Measurements from ENCODE around the gene ELF5. TPM values are rescaled to one million over a fixed set of nuclear protein-coding genes. Genes with fewer than 3 reads are reported as not detected.

Gene ELF5
- total RNA-seq, 1 donor, result not detected

GRCh38 chr11:34530545-34531234 lies 17.1 kb upstream of the ELF5 start:
- Histone ChIP-seq H3K9me3 (ENCODE audit: low read depth, low read length) (no peaks in the 10 kb centered on the region), H3K27me3 (ENCODE audit: insufficient read depth, low read length) (no peaks in the 10 kb centered on the region), H3K4me1 (ENCODE audit: insufficient read depth, low read length) (no peaks in the 10 kb centered on the region), H3K4me3 (ENCODE audit: low read length) (no peak overlapping the region)

GRCh38 chr11:34529643-34530042 lies 16.0 kb upstream of the ELF5 start:
- Histone ChIP-seq H3K4me1 (ENCODE audit: insufficient read depth, low read length) (no peaks in the 10 kb centered on the region), H3K9me3 (ENCODE audit: low read depth, low read length) (no peaks in the 10 kb centered on the region), H3K27me3 (ENCODE audit: insufficient read depth, low read length) (no peaks in the 10 kb centered on the region), H3K4me3 (ENCODE audit: low read length) (no peak overlapping the region)

- no peaks in the 10 kb centered on the region for H3K27me3 ChIP-seq (ENCODE audit: insufficient read depth, low read length)
- no peaks in the 10 kb centered on the region for H3K4me1 ChIP-seq (ENCODE audit: insufficient read depth, low read length)
- H3K4me3 ChIP-seq (ENCODE audit: low read length), result no peak overlapping the region
- no peaks in the 10 kb centered on the region for H3K9me3 ChIP-seq (ENCODE audit: low read depth, low read length)
Observed at GRCh38 chr11:34528072-34528471, 14.5 kb upstream of the ELF5 start.

- H3K4me3 ChIP-seq (ENCODE audit: low read length), result no peak overlapping the region
- no peaks in the 10 kb centered on the region for H3K9me3 ChIP-seq (ENCODE audit: low read depth, low read length)
- H3K27me3 ChIP-seq (ENCODE audit: insufficient read depth, low read length), result no peaks in the 10 kb centered on the region
- H3K4me1 ChIP-seq (ENCODE audit: insufficient read depth, low read length), result no peaks in the 10 kb centered on the region
Observed at GRCh38 chr11:34525888-34526657, 12.5 kb upstream of the ELF5 start.

- Histone ChIP-seq H3K27me3 (ENCODE audit: insufficient read depth, low read length) (no peaks in the 10 kb centered on the region), H3K4me1 (ENCODE audit: insufficient read depth, low read length) (no peaks in the 10 kb centered on the region), H3K4me3 (ENCODE audit: low read length) (no peak overlapping the region), H3K9me3 (ENCODE audit: low read depth, low read length) (no peaks in the 10 kb centered on the region)
Observed at GRCh38 chr11:34525098-34525497, 11.5 kb upstream of the ELF5 start.

GRCh38 chr11:34524696-34525095 lies 11.1 kb upstream of the ELF5 start:
- Histone ChIP-seq H3K4me3 (ENCODE audit: low read length) (no peak overlapping the region), H3K27me3 (ENCODE audit: insufficient read depth, low read length) (no peaks in the 10 kb centered on the region), H3K4me1 (ENCODE audit: insufficient read depth, low read length) (no peaks in the 10 kb centered on the region), H3K9me3 (ENCODE audit: low read depth, low read length) (no peaks in the 10 kb centered on the region)

GRCh38 chr11:34523053-34523452 lies 9.5 kb upstream of the ELF5 start:
- H3K4me3 ChIP-seq (ENCODE audit: low read length), result no peak overlapping the region
- H3K27me3 ChIP-seq (ENCODE audit: insufficient read depth, low read length), result no peaks in the 10 kb centered on the region
- H3K4me1 ChIP-seq (ENCODE audit: insufficient read depth, low read length), result no peaks in the 10 kb centered on the region
- no peaks in the 10 kb centered on the region for H3K9me3 ChIP-seq (ENCODE audit: low read depth, low read length)

- Histone ChIP-seq H3K9me3 (ENCODE audit: low read depth, low read length) (no peaks in the 10 kb centered on the region), H3K27me3 (ENCODE audit: insufficient read depth, low read length) (no peaks in the 10 kb centered on the region), H3K4me1 (ENCODE audit: insufficient read depth, low read length) (no peaks in the 10 kb centered on the region), H3K4me3 (ENCODE audit: low read length) (no peak overlapping the region)
Observed at GRCh38 chr11:34522188-34522587, 8.6 kb upstream of the ELF5 start.

- H3K4me3 ChIP-seq (ENCODE audit: low read length), result no peak overlapping the region
- no peaks in the 10 kb centered on the region for H3K27me3 ChIP-seq (ENCODE audit: insufficient read depth, low read length)
- no peaks in the 10 kb centered on the region for H3K4me1 ChIP-seq (ENCODE audit: insufficient read depth, low read length)
- no peaks in the 10 kb centered on the region for H3K9me3 ChIP-seq (ENCODE audit: low read depth, low read length)
Observed at GRCh38 chr11:34521265-34521664, 7.7 kb upstream of the ELF5 start.

- Histone ChIP-seq H3K27me3 (ENCODE audit: insufficient read depth, low read length) (no peaks in the 10 kb centered on the region), H3K9me3 (ENCODE audit: low read depth, low read length) (no peaks in the 10 kb centered on the region), H3K4me1 (ENCODE audit: insufficient read depth, low read length) (no peaks in the 10 kb centered on the region), H3K4me3 (ENCODE audit: low read length) (no peak overlapping the region)
Observed at GRCh38 chr11:34519595-34520235, 6.1 kb upstream of the ELF5 start.

- no peaks in the 10 kb centered on the region for H3K27me3 ChIP-seq (ENCODE audit: insufficient read depth, low read length)
- no peaks in the 10 kb centered on the region for H3K4me1 ChIP-seq (ENCODE audit: insufficient read depth, low read length)
- H3K9me3 ChIP-seq (ENCODE audit: low read depth, low read length), result no peaks in the 10 kb centered on the region
- H3K4me3 ChIP-seq (ENCODE audit: low read length), result no peak overlapping the region
Observed at GRCh38 chr11:34516247-34517040, 2.9 kb upstream of the ELF5 start.

- H3K4me3 ChIP-seq (ENCODE audit: low read length), result no peak overlapping the region
- H3K9me3 ChIP-seq (ENCODE audit: low read depth, low read length), result no peaks in the 10 kb centered on the region
- no peaks in the 10 kb centered on the region for H3K27me3 ChIP-seq (ENCODE audit: insufficient read depth, low read length)
- peaks cover 9% of the 10 kb centered on the region for H3K4me1 ChIP-seq (ENCODE audit: insufficient read depth, low read length)
Observed at GRCh38 chr11:34514597-34514996, 1.0 kb upstream of the ELF5 start.

- Histone ChIP-seq H3K4me1 (ENCODE audit: insufficient read depth, low read length) (peaks cover 22% of the 10 kb centered on the region), H3K9me3 (ENCODE audit: low read depth, low read length) (no peaks in the 10 kb centered on the region), H3K27me3 (ENCODE audit: insufficient read depth, low read length) (no peaks in the 10 kb centered on the region), H3K4me3 (ENCODE audit: low read length) (no peak overlapping the region)
Observed at GRCh38 chr11:34512840-34513681, 533 bp downstream of the ELF5 start.

- no peak overlapping the region for H3K4me3 ChIP-seq (ENCODE audit: low read length)
- H3K9me3 ChIP-seq (ENCODE audit: low read depth, low read length), result no peaks in the 10 kb centered on the region
- H3K4me1 ChIP-seq (ENCODE audit: insufficient read depth, low read length), result peaks cover 22% of the 10 kb centered on the region
Observed at GRCh38 chr11:34510673-34511072, 2.9 kb downstream of the ELF5 start.

More at GRCh38 chr11:34510673-34511072, 2.9 kb downstream of the ELF5 start:
- no peaks in the 10 kb centered on the region for H3K27me3 ChIP-seq (ENCODE audit: insufficient read depth, low read length)

Measured in mononuclear cell (primary cell).